ENCODE results near the gene HDAC5.

DNA sequence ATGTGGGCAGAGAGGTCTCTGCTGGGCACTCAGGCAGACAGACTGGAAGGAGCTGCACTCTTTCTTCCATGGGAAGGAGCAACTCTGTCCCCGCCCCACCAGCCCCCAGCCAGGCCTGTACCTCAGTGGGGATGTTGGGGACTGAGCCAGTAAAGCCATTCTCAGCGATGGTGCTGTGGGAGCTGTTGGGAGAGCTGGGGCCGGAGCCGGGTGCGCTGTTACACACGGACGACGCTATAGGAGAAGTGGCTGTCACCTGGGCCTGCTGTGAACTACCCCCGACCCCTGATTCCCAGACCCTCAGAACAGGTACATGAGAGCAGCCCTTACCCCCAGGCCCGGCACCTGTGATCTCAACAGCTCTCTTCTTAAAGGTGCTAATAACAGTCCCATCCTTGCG lies 31.4 kb downstream of the HDAC5 start:
- TF ChIP-seq, protein P1, sequence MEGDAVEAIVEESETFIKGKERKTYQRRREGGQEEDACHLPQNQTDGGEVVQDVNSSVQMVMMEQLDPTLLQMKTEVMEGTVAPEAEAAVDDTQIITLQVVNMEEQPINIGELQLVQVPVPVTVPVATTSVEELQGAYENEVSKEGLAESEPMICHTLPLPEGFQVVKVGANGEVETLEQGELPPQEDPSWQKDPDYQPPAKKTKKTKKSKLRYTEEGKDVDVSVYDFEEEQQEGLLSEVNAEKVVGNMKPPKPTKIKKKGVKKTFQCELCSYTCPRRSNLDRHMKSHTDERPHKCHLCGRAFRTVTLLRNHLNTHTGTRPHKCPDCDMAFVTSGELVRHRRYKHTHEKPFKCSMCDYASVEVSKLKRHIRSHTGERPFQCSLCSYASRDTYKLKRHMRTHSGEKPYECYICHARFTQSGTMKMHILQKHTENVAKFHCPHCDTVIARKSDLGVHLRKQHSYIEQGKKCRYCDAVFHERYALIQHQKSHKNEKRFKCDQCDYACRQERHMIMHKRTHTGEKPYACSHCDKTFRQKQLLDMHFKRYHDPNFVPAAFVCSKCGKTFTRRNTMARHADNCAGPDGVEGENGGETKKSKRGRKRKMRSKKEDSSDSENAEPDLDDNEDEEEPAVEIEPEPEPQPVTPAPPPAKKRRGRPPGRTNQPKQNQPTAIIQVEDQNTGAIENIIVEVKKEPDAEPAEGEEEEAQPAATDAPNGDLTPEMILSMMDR (tag by site-specific recombination; IDR thresholded peaks at IDR 0.05): no peak
- TF ChIP-seq ZNF76 (tag by site-specific recombination; IDR thresholded peaks at IDR 0.05; ENCODE audit: borderline replicate concordance, low read depth) (no peak), ZNF138 (tag by site-specific recombination; IDR thresholded peaks at IDR 0.05; ENCODE audit: borderline replicate concordance) (no peak), RBAK (tag by site-specific recombination; IDR thresholded peaks at IDR 0.05) (no peak), KLF10 (tag by site-specific recombination; IDR thresholded peaks at IDR 0.05) (no peak), ZNF654 (tag by site-specific recombination; IDR thresholded peaks at IDR 0.05; ENCODE audit: low read depth) (no peak), HOXD13 (CRISPR knock-in tag; IDR thresholded peaks at IDR 0.05; ENCODE audit: borderline replicate concordance) (no peak), TRIM28 (IDR thresholded peaks at IDR 0.05; ENCODE audit: borderline replicate concordance, low read length) (no peak), ZNF837 (tag by site-specific recombination; IDR thresholded peaks at IDR 0.05) (no peak), ZNF623 (tag by site-specific recombination; IDR thresholded peaks at IDR 0.05) (no peak), ZBTB8A (tag by site-specific recombination; IDR thresholded peaks at IDR 0.05) (no peak), GLI2 (tag by site-specific recombination; IDR thresholded peaks at IDR 0.05; ENCODE audit: borderline replicate concordance, low read depth) (no peak), ZXDB (tag by site-specific recombination; IDR thresholded peaks at IDR 0.05) (no peak)
- TF ChIP-seq, protein P2, sequence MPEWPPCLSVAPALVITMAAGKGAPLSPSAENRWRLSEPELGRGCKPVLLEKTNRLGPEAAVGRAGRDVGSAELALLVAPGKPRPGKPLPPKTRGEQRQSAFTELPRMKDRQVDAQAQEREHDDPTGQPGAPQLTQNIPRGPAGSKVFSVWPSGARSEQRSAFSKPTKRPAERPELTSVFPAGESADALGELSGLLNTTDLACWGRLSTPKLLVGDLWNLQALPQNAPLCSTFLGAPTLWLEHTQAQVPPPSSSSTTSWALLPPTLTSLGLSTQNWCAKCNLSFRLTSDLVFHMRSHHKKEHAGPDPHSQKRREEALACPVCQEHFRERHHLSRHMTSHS (tag by site-specific recombination; IDR thresholded peaks at IDR 0.05): no peak
